Fibroblast of mammary gland (primary cell): ENCODE data around the gene CASQ2.

Experiments
- DNase-seq: peaks from one replicate; pipeline ENCODE4 v3.0.0-alpha.2; 2010; ENCODE audit warnings: low read depth
- H3K4me3 ChIP-seq: 2 replicates; pipeline ENCODE4 v1.5.1; 2011; ENCODE audit warnings: low read depth, mild to moderate bottlenecking, low read length, moderate library complexity; ENCODE audit not compliant: control insufficient read depth
- TF ChIP-seq, protein P1 (sequence below): conservative IDR thresholded peaks from 2 replicates; pipeline ENCODE4 v1.5.1; 2011; ENCODE audit warnings: low read depth, low read length, inconsistent platforms; ENCODE audit not compliant: control insufficient read depth, insufficient read depth

The CASQ2 gene

DNA sequence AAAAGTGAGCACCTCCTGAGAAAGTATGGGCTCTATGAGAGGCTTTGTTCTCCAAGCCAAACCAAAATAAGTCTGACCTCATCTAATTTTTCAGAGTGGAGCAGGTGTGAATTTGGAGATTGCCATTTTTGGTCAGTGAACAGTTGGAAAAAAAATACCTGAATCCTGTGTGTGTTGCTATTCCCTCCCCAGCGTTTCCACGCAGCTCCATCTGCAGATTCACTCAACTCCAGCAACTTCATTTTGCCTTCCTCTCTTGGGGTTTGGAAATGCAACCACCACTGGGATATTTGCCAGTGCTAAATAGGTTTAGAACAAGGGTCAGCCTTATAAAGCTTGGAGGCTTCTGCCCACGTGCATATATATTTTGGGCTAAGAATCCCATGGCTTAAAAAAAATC is 11.2 kb downstream of the CASQ2 start:
- TF ChIP-seq, protein P1, sequence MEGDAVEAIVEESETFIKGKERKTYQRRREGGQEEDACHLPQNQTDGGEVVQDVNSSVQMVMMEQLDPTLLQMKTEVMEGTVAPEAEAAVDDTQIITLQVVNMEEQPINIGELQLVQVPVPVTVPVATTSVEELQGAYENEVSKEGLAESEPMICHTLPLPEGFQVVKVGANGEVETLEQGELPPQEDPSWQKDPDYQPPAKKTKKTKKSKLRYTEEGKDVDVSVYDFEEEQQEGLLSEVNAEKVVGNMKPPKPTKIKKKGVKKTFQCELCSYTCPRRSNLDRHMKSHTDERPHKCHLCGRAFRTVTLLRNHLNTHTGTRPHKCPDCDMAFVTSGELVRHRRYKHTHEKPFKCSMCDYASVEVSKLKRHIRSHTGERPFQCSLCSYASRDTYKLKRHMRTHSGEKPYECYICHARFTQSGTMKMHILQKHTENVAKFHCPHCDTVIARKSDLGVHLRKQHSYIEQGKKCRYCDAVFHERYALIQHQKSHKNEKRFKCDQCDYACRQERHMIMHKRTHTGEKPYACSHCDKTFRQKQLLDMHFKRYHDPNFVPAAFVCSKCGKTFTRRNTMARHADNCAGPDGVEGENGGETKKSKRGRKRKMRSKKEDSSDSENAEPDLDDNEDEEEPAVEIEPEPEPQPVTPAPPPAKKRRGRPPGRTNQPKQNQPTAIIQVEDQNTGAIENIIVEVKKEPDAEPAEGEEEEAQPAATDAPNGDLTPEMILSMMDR, result no peak
- H3K4me3 ChIP-seq, result no peak overlapping the region
- peak; percentile 55 for DNase-seq

DNA sequence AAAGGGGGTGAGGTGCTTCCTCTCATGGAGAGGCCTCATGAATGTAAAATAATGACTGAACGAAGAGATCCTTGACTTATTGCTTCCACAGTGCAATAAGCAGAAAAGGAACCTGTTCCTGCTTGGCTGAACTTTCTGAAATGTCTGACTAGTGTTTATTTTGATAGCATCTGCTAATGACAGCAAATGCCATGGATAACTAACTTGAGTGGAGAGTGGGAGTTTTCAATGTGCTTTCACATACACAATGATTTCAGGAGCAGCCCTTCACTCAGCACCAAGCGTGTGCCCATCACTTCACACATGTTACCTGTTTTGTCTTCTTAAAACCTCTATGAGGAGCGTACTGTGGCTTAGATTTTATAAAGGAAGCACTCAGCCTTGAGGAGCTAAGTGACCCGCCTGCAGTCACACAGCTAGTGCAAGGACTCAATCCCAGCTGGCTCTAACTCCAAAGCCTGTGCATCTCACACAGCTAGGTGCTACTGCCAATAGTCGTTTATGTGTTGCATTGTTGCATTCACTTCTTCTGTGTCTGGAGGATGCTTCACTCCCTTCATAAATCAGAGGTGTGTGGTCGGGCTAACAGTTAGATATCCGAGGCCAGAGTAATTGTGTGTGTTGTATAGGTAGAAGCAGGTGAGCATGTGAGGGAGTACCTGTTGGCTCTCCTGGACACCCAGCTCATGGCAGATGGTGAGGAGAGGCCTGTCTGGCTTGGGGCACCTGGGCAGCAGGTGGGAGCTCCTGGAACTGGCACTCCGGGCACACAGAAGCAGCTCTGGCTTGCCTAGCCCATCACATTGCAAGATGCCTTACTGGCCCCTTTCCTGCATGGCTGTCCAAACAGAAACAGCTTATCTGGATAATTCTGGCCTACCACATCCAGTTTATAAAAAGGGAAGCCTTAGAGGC is 12.8 kb downstream of the CASQ2 start:
- TF ChIP-seq, protein P1, result no peak
- no peak overlapping the region for H3K4me3 ChIP-seq
- no peak for DNase-seq

DNA sequence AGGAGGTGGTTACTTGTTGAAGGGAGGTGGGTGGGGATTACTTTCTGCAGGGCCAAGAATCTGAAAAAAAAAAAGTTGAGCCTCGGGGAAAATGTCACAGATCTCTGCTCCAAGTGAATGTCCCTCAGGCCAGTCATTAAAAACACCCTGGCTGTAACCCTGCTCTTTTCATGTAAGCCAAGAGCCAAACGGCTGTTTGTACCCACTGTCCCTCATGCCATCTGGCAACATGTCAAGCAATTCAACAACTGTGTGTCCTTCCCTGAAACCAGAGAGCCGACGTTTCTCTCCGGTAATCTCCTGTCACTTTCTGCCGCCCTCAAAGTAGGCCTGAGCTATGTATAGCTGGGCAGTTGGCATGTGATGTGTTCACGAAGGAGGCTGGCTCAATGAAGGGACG is 14.7 kb downstream of the CASQ2 start:
- no peak overlapping the region for H3K4me3 ChIP-seq
- DNase-seq, result no peak
- TF ChIP-seq, protein P1, result no peak

DNA sequence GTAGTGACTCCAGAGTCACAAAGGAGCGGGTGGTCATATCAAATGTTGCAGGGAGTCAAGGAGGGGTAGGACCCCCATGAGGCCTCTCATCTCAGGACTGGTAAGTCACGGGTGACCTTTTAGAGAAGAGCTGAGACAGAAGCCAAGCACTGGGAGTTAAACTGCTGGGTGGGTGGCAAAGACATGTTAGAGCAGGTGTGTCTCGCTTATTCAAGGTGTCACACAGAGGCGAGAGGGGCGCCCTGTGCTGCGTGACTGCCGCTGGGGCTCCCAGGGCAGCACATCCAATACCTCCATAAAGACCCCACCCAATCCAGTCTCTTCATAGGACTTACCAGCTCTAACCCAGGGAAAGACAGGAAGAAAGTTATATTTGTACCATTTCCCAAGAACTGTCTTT is 15.2 kb downstream of the CASQ2 start:
- no peak overlapping the region for H3K4me3 ChIP-seq
- TF ChIP-seq, protein P1, result no peak
- no peak for DNase-seq

DNA sequence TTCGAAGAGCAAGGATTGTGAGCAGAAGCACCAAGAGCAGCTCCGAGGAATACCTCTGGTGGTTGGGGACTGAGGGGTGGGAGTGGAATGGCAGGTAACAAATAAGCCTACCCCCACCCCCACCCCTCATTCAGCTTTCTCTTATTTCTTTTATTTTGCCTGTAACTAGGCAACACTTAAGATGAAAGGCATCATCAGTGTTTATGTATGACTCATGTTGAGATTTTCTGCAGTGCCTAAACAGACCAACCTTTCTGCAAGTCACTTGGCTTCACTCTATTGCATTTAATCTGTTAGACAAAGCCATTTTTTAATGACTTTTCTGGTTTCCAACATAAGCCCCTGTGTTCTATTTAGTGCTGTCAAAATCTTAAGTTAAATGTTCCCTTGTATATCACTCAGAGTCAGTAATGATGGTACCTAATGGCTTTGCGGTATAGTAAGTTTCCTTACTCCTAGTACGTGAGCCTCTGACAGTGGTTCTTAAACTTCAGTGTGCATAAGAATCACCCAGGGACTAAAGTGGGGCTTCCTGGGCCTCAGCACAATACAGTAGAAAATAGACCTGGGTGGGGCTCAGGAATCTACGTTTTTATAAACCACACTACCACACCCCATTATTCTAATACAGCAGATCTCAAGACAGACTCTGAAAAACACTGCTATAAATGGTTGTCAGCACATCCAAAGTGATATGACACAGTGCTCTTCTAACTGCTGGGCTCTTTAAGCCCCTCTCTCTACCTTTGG is 19.9 kb downstream of the CASQ2 start:
- no peak overlapping the region for H3K4me3 ChIP-seq
- TF ChIP-seq, protein P1, result no peak
- DNase-seq, result peak; percentile 64

DNA sequence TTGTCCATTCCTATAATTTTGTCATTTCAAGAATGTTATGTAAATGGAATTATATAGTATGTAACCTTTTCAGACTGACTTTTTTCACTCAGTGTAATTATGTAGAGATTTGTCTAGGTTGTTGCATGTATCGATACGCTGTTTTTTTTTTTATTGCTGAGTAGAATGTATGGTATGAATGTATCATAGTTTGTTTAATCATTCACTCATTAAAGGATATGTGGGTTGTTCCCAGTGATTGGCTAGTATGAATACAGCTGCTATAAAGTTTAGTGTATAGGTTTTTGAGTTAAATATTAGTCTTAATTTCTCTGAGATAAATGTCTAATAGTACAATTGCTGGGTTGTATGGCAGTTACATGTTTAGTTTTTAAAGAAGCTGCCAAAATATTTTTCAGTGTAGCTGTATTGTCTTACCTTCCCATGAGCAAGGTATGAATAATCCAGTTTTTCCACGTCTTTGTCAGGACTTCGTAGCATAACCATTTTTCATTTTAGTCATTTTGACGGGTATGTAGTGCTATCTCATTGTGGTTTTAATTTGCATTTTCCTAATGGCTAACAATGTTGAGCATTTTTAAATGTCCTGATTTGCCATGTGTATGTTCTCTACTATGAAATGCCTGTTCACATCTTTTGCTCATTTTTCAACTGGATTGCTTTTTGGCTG is 22.4 kb downstream of the CASQ2 start:
- DNase-seq, result no peak
- no peak overlapping the region for H3K4me3 ChIP-seq
- TF ChIP-seq, protein P1, result no peak
